ENCODE measurements around the gene MYCBPAP.

MYCBPAP gene

DNA sequence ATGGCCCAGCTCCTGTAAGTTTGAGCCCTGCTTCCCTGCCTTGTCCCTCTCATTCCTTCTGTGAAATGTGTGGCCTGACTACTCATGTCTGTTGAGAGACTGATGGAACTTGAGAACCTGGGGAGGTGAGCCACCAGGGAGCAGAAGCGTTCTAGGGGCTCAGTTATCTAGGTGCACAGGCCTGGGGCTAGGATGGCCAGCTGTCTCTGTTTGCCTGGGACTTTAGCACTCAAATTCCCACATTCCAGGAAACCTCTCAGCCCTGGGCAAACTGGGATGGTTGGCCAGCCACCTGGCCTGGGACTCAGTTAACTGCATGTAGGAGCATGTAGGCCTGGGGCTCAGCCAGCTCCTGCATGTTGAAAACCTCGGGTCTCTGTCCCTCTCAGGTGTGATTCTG is 15.0 kb downstream of the MYCBPAP start:
- no peak overlapping the region for H3K4me3 ChIP-seq (replicated peaks; ENCODE audit: low read depth, low read length)
- TF ChIP-seq, protein P1, sequence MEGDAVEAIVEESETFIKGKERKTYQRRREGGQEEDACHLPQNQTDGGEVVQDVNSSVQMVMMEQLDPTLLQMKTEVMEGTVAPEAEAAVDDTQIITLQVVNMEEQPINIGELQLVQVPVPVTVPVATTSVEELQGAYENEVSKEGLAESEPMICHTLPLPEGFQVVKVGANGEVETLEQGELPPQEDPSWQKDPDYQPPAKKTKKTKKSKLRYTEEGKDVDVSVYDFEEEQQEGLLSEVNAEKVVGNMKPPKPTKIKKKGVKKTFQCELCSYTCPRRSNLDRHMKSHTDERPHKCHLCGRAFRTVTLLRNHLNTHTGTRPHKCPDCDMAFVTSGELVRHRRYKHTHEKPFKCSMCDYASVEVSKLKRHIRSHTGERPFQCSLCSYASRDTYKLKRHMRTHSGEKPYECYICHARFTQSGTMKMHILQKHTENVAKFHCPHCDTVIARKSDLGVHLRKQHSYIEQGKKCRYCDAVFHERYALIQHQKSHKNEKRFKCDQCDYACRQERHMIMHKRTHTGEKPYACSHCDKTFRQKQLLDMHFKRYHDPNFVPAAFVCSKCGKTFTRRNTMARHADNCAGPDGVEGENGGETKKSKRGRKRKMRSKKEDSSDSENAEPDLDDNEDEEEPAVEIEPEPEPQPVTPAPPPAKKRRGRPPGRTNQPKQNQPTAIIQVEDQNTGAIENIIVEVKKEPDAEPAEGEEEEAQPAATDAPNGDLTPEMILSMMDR (IDR thresholded peaks at IDR 0.05; ENCODE audit: low read length, missing control alignments): no peak
- DNase-seq (ENCODE audit: low read depth): no peak

DNA sequence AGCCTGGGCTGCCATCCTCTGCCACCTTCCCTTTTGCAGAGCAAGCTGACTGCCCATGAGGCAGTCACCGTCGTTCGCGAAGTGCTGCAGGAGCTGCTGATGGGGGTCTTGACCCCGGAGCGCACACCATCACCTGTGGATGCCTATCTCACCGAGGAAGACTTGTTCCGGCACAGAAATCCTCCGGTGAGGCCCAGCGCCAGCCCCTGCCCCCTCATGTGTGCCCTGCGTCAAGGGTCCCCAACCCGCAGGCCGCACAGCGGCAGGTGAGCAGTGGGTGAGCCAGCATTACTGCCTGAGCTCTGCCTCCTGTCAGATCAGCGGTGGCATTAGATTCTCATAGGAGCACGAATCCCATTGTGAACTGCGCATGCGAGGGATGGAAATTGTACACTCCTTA is 16.6 kb downstream of the MYCBPAP start:
- DNase-seq (ENCODE audit: low read depth): no peak
- TF ChIP-seq, protein P1 (IDR thresholded peaks at IDR 0.05; ENCODE audit: low read length, missing control alignments): no peak
- H3K4me3 ChIP-seq (replicated peaks; ENCODE audit: low read depth, low read length): no peak overlapping the region

DNA sequence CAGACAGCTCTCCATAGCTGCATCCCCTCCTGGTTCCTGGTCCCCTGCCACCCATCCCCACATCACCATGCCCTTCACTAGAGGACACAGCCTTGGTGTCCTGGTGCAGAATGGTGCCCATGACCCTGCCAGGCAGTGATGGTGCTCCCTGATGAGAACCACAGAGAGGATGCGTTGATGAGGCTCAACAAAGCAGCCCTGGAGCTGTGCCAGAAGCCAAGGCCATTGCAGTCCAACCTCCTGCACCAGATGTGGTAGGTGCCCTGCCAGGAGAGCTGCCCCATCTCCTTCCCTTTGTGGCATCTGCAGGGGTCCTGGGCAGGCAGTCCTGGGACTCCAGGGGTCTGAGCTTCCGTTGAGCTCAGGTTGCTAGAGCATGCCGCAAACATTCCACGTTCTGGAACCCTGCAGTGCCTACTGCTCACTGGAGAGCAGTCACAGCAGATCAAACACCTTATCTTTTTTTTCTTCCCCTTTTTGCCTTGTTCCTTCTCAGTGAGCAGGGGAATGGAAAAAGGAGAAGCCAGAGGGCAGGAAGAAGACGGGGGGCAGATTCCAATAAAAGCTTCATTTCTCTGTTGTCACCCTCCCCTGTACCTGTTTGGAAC is 19.0 kb downstream of the MYCBPAP start:
- no peak for DNase-seq (ENCODE audit: low read depth)
- TF ChIP-seq, protein P1 (IDR thresholded peaks at IDR 0.05; ENCODE audit: low read length, missing control alignments): no peak
- H3K4me3 ChIP-seq (replicated peaks; ENCODE audit: low read depth, low read length): no peak overlapping the region

DNA sequence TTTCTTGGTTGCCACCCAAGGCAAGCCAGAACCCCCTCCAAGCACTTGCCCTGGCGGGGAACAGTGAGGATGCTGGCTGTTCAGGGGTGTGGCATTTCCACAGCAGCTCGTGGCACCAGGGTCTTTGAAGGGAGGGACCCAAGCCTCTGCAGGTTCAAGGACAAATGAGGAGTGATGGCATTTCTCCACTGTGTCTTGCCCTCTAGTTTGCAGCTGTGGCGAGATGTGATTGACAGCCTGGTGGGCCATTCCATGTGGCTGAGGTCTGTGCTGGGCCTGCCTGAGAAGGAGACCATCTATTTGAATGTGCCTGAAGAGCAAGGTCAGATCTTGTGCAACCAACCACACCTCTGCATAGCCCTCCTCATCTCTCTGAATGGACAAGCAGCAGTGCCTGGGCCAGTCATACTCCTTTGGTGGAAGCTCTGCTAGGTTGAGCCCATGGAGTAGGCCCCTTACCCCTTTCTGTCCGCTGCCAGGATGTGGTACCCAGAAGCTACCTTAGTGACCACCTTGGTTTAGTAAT is 19.8 kb downstream of the MYCBPAP start:
- DNase-seq (ENCODE audit: low read depth): no peak
- TF ChIP-seq, protein P1 (IDR thresholded peaks at IDR 0.05; ENCODE audit: low read length, missing control alignments): no peak
- no peak overlapping the region for H3K4me3 ChIP-seq (replicated peaks; ENCODE audit: low read depth, low read length)

DNA sequence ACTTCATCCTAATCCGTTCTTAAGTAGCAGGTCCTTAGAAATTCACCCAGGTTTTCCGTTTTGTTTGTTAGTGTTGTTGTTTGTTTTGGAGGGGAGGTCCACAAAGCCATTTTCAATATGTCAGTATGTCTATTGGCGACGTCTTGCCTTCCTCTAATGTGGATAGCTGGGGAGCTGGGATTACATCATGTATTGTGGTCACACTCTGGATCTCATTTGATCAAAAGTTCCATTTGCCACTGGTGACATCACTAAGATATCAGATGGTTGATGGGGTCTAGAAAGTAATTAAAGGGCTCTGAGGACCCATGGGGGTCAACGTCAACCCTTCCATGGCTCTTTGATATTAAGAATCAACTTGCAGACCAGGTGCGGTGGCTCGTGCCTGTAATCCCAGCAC is 21.6 kb downstream of the MYCBPAP start:
- TF ChIP-seq, protein P1 (IDR thresholded peaks at IDR 0.05; ENCODE audit: low read length, missing control alignments): no peak
- no peak overlapping the region for H3K4me3 ChIP-seq (replicated peaks; ENCODE audit: low read depth, low read length)
- DNase-seq (ENCODE audit: low read depth): no peak

DNA sequence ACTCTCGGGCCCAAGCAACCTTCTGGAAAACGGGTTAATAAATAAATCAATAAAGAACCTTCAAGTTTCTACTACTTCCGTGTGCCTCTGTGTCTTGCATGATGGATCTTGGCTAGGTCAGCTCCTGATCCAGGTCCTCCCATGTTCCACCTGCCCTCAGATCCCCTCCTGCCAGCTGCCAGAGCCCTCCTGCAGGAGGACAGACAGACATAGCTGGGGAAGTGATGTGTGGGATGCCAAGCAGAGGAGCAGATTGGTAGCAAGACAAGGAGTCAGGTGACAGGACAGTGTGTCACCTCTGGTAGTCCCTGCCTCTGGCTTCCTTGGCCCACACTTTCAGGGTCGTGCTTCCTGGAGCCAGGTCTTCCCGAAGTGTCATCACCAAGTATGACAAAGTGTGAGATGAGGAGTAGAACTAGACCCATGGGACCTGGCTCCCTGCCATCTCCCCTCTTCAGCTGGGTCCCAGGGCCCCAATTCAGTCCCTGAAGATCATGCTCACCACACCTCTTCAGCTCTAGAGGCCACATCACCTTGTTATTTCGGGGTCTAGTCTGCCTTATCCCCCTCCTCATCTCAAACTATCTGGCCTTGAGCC is 23.3 kb downstream of the MYCBPAP start:
- TF ChIP-seq, protein P1 (IDR thresholded peaks at IDR 0.05; ENCODE audit: low read length, missing control alignments): no peak
- DNase-seq (ENCODE audit: low read depth): no peak
- no peak overlapping the region for H3K4me3 ChIP-seq (replicated peaks; ENCODE audit: low read depth, low read length)
